HL-60 (cell line): ENCODE data around the gene KCNG2.

Experiments
- DNase-seq, 2 experiments: peaks; one replicate each; pipeline ENCODE4 v3.0.0-alpha.2; 2010 to 2020; ENCODE audit warnings: low read depth in 1 of 2, low spot score in 1 of 2
- H3K27ac ChIP-seq: fragments of 250-450 bp; sonication (Bioruptor Pico); replicated peaks from 2 replicates; pipeline ENCODE4 v1.5.1; 2020; ENCODE audit warnings: mild to moderate bottlenecking, moderate library complexity
- H3K27me3 ChIP-seq: fragments of 250-450 bp; sonication (Bioruptor Pico); 2 replicates; pipeline ENCODE4 v1.5.1; 2021; ENCODE audit warnings: mild to moderate bottlenecking, moderate library complexity; ENCODE audit not compliant: insufficient read depth, poor library complexity, severe bottlenecking
- H3K4me3 ChIP-seq: replicated peaks from 2 replicates; pipeline ENCODE4 v1.5.1; 2011; ENCODE audit warnings: mild to moderate bottlenecking, control low read depth, low read length; ENCODE audit not compliant: insufficient read depth
- CTCF ChIP-seq: IDR thresholded peaks from one replicate; pipeline ENCODE4 v1.5.1; 2011; ENCODE audit warnings: low read length, control low read depth, inconsistent platforms; ENCODE audit not compliant: insufficient read depth
- GABPA ChIP-seq: IDR thresholded peaks from 2 replicates; pipeline ENCODE4 v1.6.1; 2012; ENCODE audit warnings: low read depth
- POLR2AphosphoS5 ChIP-seq: IDR thresholded peaks from 2 replicates; pipeline ENCODE4 v1.6.1; 2012; ENCODE audit warnings: low read depth
- REST ChIP-seq: IDR thresholded peaks from 2 replicates; pipeline ENCODE4 v1.6.1; 2012; ENCODE audit warnings: low read depth; ENCODE audit not compliant: insufficient replicate concordance
- SPI1 ChIP-seq: IDR thresholded peaks from 2 replicates; pipeline ENCODE4 v1.6.1; 2012; ENCODE audit warnings: low read depth, mild to moderate bottlenecking, borderline replicate concordance

Gene KCNG2

GRCh38 chr18:79803611-79804051, 5.9 kb downstream of the KCNG2 start:
- no peak overlapping the region for H3K4me3 ChIP-seq
- no peak for DNase-seq
- peaks cover 6% of the 10 kb centered on the region for H3K27me3 ChIP-seq
- no peak for TF ChIP-seq POLR2AphosphoS5
- TF ChIP-seq CTCF = no peak
- TF ChIP-seq SPI1 = no peak
- TF ChIP-seq GABPA = no peak
- TF ChIP-seq REST = no peak
- no peak overlapping the region for H3K27ac ChIP-seq

DNA sequence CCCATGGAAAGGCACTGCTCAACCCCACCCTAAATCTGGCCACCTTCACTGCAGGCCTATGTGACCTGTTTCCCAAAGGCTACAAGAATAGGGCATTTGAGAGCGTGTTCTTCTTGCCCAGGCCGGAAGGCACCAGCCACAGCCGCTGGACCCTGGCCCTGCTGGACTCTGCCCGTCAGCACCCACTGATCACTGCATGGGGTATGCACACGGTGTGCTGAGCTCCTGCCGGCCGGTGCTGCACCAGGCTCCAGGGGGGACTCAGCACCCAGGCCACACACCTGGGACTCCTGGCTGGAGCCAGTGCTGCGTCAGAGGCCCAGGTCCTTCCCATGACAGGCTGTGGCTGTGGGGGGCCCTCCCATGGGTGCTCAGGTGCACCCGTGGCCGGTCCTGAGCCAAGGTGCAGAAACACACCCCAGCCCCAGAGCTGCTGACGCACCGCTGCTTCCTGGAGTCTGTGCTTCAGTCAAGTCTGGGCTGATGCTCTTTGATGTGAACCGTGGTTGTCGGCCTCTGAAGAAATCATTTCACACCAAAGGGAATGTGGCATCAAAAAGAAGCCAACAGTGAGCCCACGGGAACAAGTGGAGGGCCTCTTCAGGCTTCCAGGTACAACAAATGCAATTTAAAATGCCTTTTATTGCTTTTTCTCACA, 6.5 kb downstream of the KCNG2 start:
- no peak overlapping the region for H3K27ac ChIP-seq
- no peak for DNase-seq
- no peak for TF ChIP-seq REST
- TF ChIP-seq POLR2AphosphoS5 = no peak
- TF ChIP-seq GABPA = no peak
- no peak for TF ChIP-seq SPI1
- no peak for TF ChIP-seq CTCF
- H3K4me3 ChIP-seq = no peak overlapping the region
- H3K27me3 ChIP-seq = no peaks in the 10 kb centered on the region

DNA sequence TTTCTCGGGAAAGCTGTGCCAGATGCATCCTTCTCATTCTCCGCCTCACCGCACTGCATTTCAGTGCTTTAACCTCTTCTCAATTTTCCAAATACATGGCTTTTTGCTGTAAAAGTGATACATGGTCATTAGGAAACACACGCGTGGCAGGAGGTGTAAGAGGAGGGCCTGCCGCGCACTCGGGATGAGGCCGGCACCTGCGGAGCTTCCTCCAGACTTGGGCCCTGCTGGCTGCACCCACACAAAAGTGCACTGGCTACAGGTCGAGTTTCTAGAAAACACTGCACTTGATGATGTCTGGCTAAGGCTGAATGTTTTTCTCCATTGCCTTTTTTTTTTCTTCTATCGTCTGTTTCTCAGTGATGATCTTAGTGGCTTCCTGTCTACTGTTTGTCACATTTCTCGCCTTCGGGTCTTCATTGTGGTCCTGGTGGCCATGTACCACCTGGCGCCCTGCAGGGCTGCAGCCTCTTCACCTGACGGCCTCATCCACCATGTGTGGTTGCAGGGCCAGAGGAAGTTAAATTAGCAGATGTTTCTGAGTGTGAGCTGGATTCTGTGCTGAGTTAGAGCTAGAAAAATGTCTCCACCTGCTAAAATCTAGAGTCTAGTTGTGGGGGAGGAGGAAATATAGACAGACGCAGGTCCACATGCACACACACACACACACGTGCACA, 7.6 kb downstream of the KCNG2 start:
- TF ChIP-seq SPI1 (0 out of 2 replicates have a peak, but pooled peaks have one; percentile 1), CTCF (no peak), POLR2AphosphoS5 (peak; percentile 46; the same call in 1 of the 2 replicates), GABPA (no peak), REST (no peak)
- no peak for DNase-seq
- H3K27me3 ChIP-seq = no peaks in the 10 kb centered on the region
- H3K4me3 ChIP-seq = no peak overlapping the region
- H3K27ac ChIP-seq = no peak overlapping the region
